Loucy (cell line): Measurements from ENCODE around the gene SLX9.

Experiments
- H2AFZ ChIP-seq: fragments of 200-600 bp; sonication (generic); 2 replicates; pipeline ENCODE4 v1.6.0; 2016; ENCODE audit warnings: antibody characterized with exemption, mild to moderate bottlenecking, low read length, moderate library complexity
- H3F3A ChIP-seq: fragments of 200-600 bp; 2 replicates; pipeline ENCODE4 v1.6.0; 2016; ENCODE audit warnings: antibody characterized with exemption, low read depth, mild to moderate bottlenecking
- H3K27me3 ChIP-seq: fragments of 200-600 bp; sonication (generic); 2 replicates; pipeline ENCODE4 v1.6.1; 2014; ENCODE audit warnings: low read length, mild to moderate bottlenecking; ENCODE audit not compliant: insufficient read depth, poor library complexity, severe bottlenecking
- H3K36me3 ChIP-seq: fragments of 200-600 bp; sonication (generic); 2 replicates; pipeline ENCODE4 v1.6.1; 2016; ENCODE audit warnings: low read length; ENCODE audit not compliant: insufficient read depth
- H3K4me1 ChIP-seq: fragments of 200-600 bp; sonication (generic); 2 replicates; pipeline ENCODE4 v1.5.1; 2014; ENCODE audit warnings: low read length, mild to moderate bottlenecking; ENCODE audit not compliant: insufficient read depth, poor library complexity, severe bottlenecking
- H3K4me2 ChIP-seq: fragments of 200-600 bp; sonication (generic); 2 replicates; pipeline ENCODE4 v1.6.0; 2014; ENCODE audit warnings: antibody characterized with exemption, low read length, low read depth, mild to moderate bottlenecking; ENCODE audit not compliant: poor library complexity, severe bottlenecking
- H3K4me3 ChIP-seq: fragments of 200-600 bp; sonication (generic); 2 replicates; pipeline ENCODE4 v1.5.1; 2014; ENCODE audit warnings: low read length, mild to moderate bottlenecking, mixed read lengths; ENCODE audit not compliant: poor library complexity, severe bottlenecking
- H3K79me2 ChIP-seq: fragments of 200-600 bp; sonication (generic); 2 replicates; pipeline ENCODE4 v1.6.1; 2014; ENCODE audit warnings: low read length; ENCODE audit not compliant: insufficient read depth
- H3K9ac ChIP-seq: fragments of 200-600 bp; sonication (generic); 2 replicates; pipeline ENCODE4 v1.6.0; 2014; ENCODE audit warnings: mild to moderate bottlenecking, low read depth, low read length, moderate library complexity; ENCODE audit not compliant: poor library complexity, severe bottlenecking
- H3K9me2 ChIP-seq: fragments of 200-600 bp; sonication (generic); replicated peaks from 2 replicates; pipeline ENCODE4 v1.6.1; 2016; ENCODE audit warnings: low read depth, low read length, mixed read lengths
- H3K9me3 ChIP-seq: fragments of 200-600 bp; sonication (generic); 2 replicates; pipeline ENCODE4 v1.6.1; 2014; ENCODE audit warnings: mild to moderate bottlenecking, antibody characterized with exemption, low read length, low read depth; ENCODE audit not compliant: insufficient read depth
- H4K20me1 ChIP-seq: fragments of 200-600 bp; sonication (generic); 2 replicates; pipeline ENCODE4 v1.6.0; 2014; ENCODE audit warnings: antibody characterized with exemption, low read length, mild to moderate bottlenecking; ENCODE audit not compliant: insufficient read depth, poor library complexity, severe bottlenecking
- EZH2phosphoT487 ChIP-seq: fragments of 200-600 bp; IDR thresholded peaks from 2 replicates; pipeline ENCODE4 v1.6.1; 2018; ENCODE audit warnings: antibody characterized with exemption, mild to moderate bottlenecking, moderate library complexity, borderline replicate concordance
- TF ChIP-seq, protein P1 (sequence below): fragments of 200-600 bp; sonication (generic); conservative IDR thresholded peaks from 2 replicates; pipeline ENCODE4 v1.5.1; 2014; ENCODE audit warnings: mild to moderate bottlenecking, antibody characterized with exemption, low read length

Gene SLX9

DNA sequence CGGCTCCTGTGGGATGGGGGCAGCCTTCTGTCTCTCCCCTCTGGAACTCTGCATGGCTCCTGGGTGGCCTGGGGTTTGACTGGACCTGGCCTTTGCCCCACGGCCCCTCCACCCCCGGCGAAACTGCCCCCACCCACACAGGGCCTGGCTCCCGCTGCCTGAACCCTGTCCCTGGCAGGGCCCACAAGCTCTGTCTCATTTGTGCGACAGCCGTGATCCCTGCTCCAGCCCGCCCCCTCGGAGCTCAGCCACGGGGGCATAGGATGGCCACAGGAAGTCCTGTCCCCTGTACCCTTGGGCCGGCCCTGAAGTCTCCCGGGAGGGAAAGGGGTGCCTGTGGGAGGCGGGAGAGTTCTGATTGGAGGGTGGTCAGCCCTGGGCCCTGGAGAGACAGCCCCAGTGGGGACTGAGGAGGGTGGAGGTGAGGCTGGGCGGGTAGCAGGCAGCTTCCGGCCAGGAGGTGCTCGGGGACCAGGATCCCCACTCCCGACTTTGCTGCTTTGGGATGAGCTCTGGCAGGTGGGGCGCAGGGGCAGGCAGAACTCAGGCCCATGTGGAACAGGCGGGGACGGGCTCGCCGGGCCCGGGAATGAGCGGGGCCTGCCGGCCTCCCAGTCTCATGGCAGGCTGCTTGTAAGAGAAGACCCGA, 45.1 kb downstream of the SLX9 start:
- Histone ChIP-seq H3F3A (no peaks in the 10 kb centered on the region), H2AFZ (no peak overlapping the region), H3K4me3 (no peak overlapping the region), H3K27me3 (no peaks in the 10 kb centered on the region), H3K4me2 (no peak overlapping the region), H3K4me1 (no peaks in the 10 kb centered on the region), H4K20me1 (no peaks in the 10 kb centered on the region), H3K9me3 (no peaks in the 10 kb centered on the region), H3K36me3 (no peaks in the 10 kb centered on the region), H3K9me2 (no peaks in the 10 kb centered on the region), H3K9ac (no peak overlapping the region), H3K79me2 (no peaks in the 10 kb centered on the region)
- TF ChIP-seq, protein P1, sequence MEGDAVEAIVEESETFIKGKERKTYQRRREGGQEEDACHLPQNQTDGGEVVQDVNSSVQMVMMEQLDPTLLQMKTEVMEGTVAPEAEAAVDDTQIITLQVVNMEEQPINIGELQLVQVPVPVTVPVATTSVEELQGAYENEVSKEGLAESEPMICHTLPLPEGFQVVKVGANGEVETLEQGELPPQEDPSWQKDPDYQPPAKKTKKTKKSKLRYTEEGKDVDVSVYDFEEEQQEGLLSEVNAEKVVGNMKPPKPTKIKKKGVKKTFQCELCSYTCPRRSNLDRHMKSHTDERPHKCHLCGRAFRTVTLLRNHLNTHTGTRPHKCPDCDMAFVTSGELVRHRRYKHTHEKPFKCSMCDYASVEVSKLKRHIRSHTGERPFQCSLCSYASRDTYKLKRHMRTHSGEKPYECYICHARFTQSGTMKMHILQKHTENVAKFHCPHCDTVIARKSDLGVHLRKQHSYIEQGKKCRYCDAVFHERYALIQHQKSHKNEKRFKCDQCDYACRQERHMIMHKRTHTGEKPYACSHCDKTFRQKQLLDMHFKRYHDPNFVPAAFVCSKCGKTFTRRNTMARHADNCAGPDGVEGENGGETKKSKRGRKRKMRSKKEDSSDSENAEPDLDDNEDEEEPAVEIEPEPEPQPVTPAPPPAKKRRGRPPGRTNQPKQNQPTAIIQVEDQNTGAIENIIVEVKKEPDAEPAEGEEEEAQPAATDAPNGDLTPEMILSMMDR = no peak
- no peak for TF ChIP-seq EZH2phosphoT487

DNA sequence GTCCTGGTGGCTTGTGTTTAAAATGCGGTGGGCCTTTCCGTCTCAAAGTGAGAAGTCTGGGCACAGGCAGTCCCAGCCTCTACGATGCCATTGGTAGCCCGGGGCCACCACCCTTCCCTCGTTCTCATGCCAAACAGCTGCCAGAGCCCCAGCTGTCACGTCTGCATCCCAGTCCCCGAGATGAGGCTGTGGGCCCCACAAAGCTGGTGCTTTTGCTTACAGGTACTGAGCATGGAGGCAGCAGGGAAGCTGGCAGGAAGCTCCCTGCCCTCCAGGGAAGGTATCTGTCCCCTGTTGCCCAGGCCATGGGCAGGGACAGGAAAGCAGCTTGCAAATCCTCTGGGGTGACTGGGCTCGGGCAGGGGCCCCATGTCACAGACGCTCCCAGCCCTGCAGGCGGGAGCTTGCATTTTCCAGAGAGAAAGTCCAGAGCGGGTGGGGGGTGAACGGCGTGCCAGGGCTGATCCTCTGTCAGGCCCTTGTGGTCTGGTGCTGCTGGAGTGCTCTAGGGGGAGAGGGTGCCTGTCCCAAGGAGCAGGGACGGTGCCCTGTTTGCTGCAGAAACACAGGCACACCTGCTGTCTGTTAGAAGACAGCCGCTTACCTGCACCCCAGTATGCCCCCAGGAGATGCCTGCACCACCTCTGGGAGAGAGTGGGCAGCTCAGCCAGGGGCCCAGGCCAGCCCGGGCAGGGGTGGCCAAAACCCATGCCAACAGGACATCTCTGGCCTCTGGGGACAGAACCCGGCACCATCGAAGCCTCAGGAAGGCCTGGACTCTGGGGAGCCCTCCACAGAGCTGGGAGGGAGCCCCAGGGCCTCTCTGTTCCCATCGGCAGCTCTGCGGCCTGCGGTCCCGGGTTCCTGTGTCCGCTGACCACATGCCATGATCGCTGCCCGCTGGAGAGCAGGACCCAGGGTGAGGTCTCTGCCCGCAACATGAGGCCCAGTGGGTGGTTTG, 45.9 kb downstream of the SLX9 start:
- Histone ChIP-seq H4K20me1 (no peaks in the 10 kb centered on the region), H2AFZ (no peak overlapping the region), H3K9me2 (no peaks in the 10 kb centered on the region), H3K4me1 (no peaks in the 10 kb centered on the region), H3K4me3 (no peak overlapping the region), H3K36me3 (no peaks in the 10 kb centered on the region), H3K27me3 (no peaks in the 10 kb centered on the region), H3K9me3 (no peaks in the 10 kb centered on the region), H3K79me2 (no peaks in the 10 kb centered on the region), H3K4me2 (no peak overlapping the region), H3F3A (no peaks in the 10 kb centered on the region), H3K9ac (no peak overlapping the region)
- TF ChIP-seq, protein P1 = no peak
- no peak for TF ChIP-seq EZH2phosphoT487

DNA sequence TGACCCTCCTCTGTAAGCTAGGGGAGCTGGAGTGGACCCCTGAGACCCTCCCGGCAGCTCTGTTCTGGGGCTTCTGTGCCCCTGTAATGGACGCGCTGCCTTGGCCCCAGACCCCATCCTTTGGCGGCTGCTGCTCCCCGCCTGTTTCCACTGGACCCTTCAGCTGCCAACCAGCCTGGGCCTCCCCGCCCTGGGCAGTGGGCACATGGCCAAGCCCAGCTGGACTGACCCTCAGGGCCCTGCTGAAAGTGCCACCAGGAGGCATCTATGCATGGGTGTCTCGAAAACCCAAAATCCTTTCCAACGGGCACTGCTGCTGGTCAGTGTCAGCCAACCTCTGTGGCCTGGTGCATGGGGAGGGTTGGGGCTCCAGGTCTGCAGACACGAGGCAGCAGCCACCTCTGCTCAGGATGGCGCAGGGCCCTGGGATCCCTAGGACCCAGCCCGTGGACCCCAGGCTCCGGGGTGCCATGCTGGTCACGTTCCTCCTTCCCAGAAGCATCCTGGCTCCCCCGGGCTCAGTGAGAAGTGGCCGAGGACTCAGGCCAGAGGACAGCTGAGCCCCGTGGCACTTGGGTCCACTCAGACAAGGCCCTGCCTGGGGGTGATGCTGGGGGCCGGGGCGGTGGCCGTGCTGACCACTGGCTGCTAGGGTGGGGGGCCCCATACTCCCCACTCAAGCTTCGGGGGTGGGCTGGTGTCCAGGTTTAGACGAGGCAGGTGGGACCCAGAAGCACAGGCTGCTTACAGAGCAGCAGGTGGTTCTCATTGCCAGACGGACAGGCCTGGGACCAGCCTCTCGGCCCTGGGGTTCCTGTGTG, 46.9 kb downstream of the SLX9 start:
- H2AFZ ChIP-seq = no peak overlapping the region
- no peaks in the 10 kb centered on the region for H3K79me2 ChIP-seq
- no peak overlapping the region for H3K9ac ChIP-seq
- no peak for TF ChIP-seq EZH2phosphoT487
- TF ChIP-seq, protein P1 = no peak
- no peaks in the 10 kb centered on the region for H4K20me1 ChIP-seq
- H3K27me3 ChIP-seq = no peaks in the 10 kb centered on the region
- no peaks in the 10 kb centered on the region for H3K36me3 ChIP-seq
- H3K9me3 ChIP-seq = no peaks in the 10 kb centered on the region
- no peaks in the 10 kb centered on the region for H3K9me2 ChIP-seq
- no peak overlapping the region for H3K4me3 ChIP-seq
- H3F3A ChIP-seq = no peaks in the 10 kb centered on the region
- no peaks in the 10 kb centered on the region for H3K4me1 ChIP-seq
- no peak overlapping the region for H3K4me2 ChIP-seq
